Endothelial cell of umbilical vein (primary cell): ENCODE results near the gene TRPM3. TPM values are rescaled to one million over a fixed set of nuclear protein-coding genes. Genes with fewer than 3 reads are reported as not detected.

Experiments
- BruUV-seq: library from RNA; stranded (reverse); fragments of 400-500 nt; replicated peaks from 2 replicates; lab custom pipeline; 2021; lab: Mats Ljungman, UMichigan
- CTCF ChIA-PET: fragments of 300-600, 350-600 bp; sonication (Branson Sonifier 250); formaldehyde crosslinking; loops from one replicate; lab custom pipeline; 2021; ENCODE audit warnings: antibody characterized with exemption, inconsistent platforms; lab: Charles Lee
- POLR2A ChIA-PET: fragments of 300-600, 350-600 bp; sonication (Branson Sonifier 250); formaldehyde crosslinking; loops from one replicate; lab custom pipeline; 2021; ENCODE audit warnings: antibody characterized with exemption, inconsistent platforms; lab: Charles Lee
- DNase-seq: peaks from one replicate; pipeline ENCODE4 v3.0.0-alpha.2; 2011; ENCODE audit warnings: low read depth, low spot score
- FAIRE-seq: peaks from 2 replicates; lab custom pipeline; 2011; peaks lifted over from hg19 to GRCh38; lab: Jason Lieb, UNC
- H2AFZ ChIP-seq: 2 replicates; pipeline ENCODE4 v1.6.0; 2012; ENCODE audit warnings: low read depth, low read length, control low read depth, inconsistent platforms
- H3K27ac ChIP-seq: 2 replicates; pipeline ENCODE4 v1.5.1; 2011; ENCODE audit warnings: low read depth, mild to moderate bottlenecking, control low read depth, low read length, moderate library complexity; ENCODE audit not compliant: insufficient read depth
- H3K27me3 ChIP-seq, 2 experiments: 2 replicates each; pipeline versions ENCODE4 v1.6.0 to v1.6.1; 2011; ENCODE audit warnings: low read length in 2 of 2, mixed read lengths in 1 of 2; ENCODE audit not compliant: control insufficient read depth in 2 of 2, insufficient read depth in 2 of 2
- H3K36me3 ChIP-seq, 2 experiments: 2 replicates in 1 of 2; 3 replicates in 1 of 2; pipeline ENCODE4 v1.5.1; 2011; ENCODE audit warnings: low read length in 2 of 2, mild to moderate bottlenecking in 1 of 2, moderate library complexity in 1 of 2; ENCODE audit not compliant: control insufficient read depth in 2 of 2, insufficient read depth in 2 of 2; ENCODE audit errors: extremely low read depth in 1 of 2
- H3K4me1 ChIP-seq: 3 replicates; pipeline ENCODE4 v1.5.1; 2011; ENCODE audit warnings: mild to moderate bottlenecking, low read length; ENCODE audit not compliant: control insufficient read depth, insufficient read depth; ENCODE audit errors: extremely low read depth
- H3K4me2 ChIP-seq: 2 replicates; pipeline ENCODE4 v1.6.1; 2011; ENCODE audit warnings: low read length, control low read depth, mixed read lengths; ENCODE audit not compliant: insufficient read depth
- H3K4me3 ChIP-seq, 3 experiments: fragments of 200-600 bp in 1 of 3; sonication (generic), shearing (Covaris generic) in 1 of 3; replicated peaks in 1 of 3; 2 replicates each; pipeline ENCODE4 v1.5.1; 2011 to 2016; ENCODE audit warnings: control low read depth in 3 of 3, low read length in 3 of 3, mild to moderate bottlenecking in 2 of 3, inconsistent platforms in 1 of 3, low read depth in 1 of 3, moderate library complexity in 1 of 3; ENCODE audit not compliant: insufficient read depth in 1 of 3
- H3K79me2 ChIP-seq: 2 replicates; pipeline ENCODE4 v1.6.0; 2012; ENCODE audit warnings: low read length, inconsistent platforms; ENCODE audit not compliant: control insufficient read depth, insufficient read depth
- H3K9ac ChIP-seq: replicated peaks from 2 replicates; pipeline ENCODE3; 2011; ENCODE audit warnings: low read length, control low read depth; ENCODE audit not compliant: insufficient read depth; ENCODE audit errors: extremely low read depth
- H3K9me1 ChIP-seq: replicated peaks from 3 replicates; pipeline ENCODE4 v1.6.0; 2011; ENCODE audit warnings: mild to moderate bottlenecking, low read length; ENCODE audit not compliant: control insufficient read depth, insufficient read depth; ENCODE audit errors: extremely low read depth
- H3K9me3 ChIP-seq: replicated peaks from 2 replicates; pipeline ENCODE4 v1.5.1; 2012; ENCODE audit warnings: low read length, inconsistent platforms; ENCODE audit not compliant: control insufficient read depth, insufficient read depth
- H4K20me1 ChIP-seq: replicated peaks from 2 replicates; pipeline ENCODE3; 2011; ENCODE audit warnings: mild to moderate bottlenecking, low read length; ENCODE audit not compliant: control insufficient read depth, insufficient read depth; ENCODE audit errors: extremely low read depth
- CTCF ChIP-seq, 2 donors: IDR thresholded peaks; 1 replicate in 1 of 2; 2 replicates in 1 of 2; pipeline ENCODE4 v1.5.1; 2011; ENCODE audit warnings: low read length in 2 of 2, mild to moderate bottlenecking in 2 of 2, moderate library complexity in 2 of 2, control low read depth in 1 of 2, inconsistent platforms in 1 of 2, low read depth in 1 of 2; ENCODE audit not compliant: insufficient read depth in 1 of 2; ENCODE audit errors: extremely low read depth in 1 of 2
- EZH2 ChIP-seq: IDR thresholded peaks from 2 replicates; pipeline ENCODE4 v1.6.1; 2012; ENCODE audit warnings: borderline replicate concordance, low read depth, mild to moderate bottlenecking, moderate library complexity, low read length, inconsistent platforms; ENCODE audit not compliant: severe bottlenecking
- FOS ChIP-seq: IDR thresholded peaks from 2 replicates; pipeline ENCODE4 v1.6.1; 2011; ENCODE audit warnings: mild to moderate bottlenecking, low read length, moderate library complexity, borderline replicate concordance; ENCODE audit not compliant: insufficient read depth
- GATA2 ChIP-seq: IDR thresholded peaks from 2 replicates; pipeline ENCODE4 v1.7.0; 2011; ENCODE audit warnings: low read depth, mild to moderate bottlenecking, moderate library complexity, mixed read lengths, low read length; ENCODE audit not compliant: insufficient read length, insufficient read depth
- JUN ChIP-seq: IDR thresholded peaks from 2 replicates; pipeline ENCODE4 v1.6.1; 2011; ENCODE audit warnings: borderline replicate concordance, low read depth; ENCODE audit not compliant: insufficient read length, insufficient read depth
- MAX ChIP-seq: IDR thresholded peaks from 2 replicates; pipeline ENCODE4 v1.6.1; 2011; ENCODE audit not compliant: insufficient read depth, insufficient read length
- MYC ChIP-seq: IDR thresholded peaks from one replicate; pipeline ENCODE4 v1.6.1; 2011; ENCODE audit warnings: mild to moderate bottlenecking, low read depth, low read length
- POLR2A ChIP-seq: IDR thresholded peaks from 2 replicates; pipeline ENCODE4 v1.6.1; 2012; ENCODE audit warnings: low read depth, mild to moderate bottlenecking, control low read depth, low read length
- POLR2AphosphoS5 ChIP-seq: IDR thresholded peaks from 2 replicates; pipeline ENCODE4 v1.6.1; 2012; ENCODE audit warnings: low read depth, mild to moderate bottlenecking, control low read depth, low read length, moderate library complexity; ENCODE audit not compliant: insufficient read depth
- dilution Hi-C: fragments of 300-500 bp; cut with MboI; formaldehyde crosslinking; loops from one replicate; pipeline ENCODE4 v1.15.0; 2019; ENCODE audit warnings: low sequenced_read_pairs; ENCODE audit not compliant: extremely low pct_ligation_motif_present
- intact Hi-C: fragments of 100-400 bp; cut with micrococcal nuclease; formaldehyde crosslinking; loops from one replicate; pipeline ENCODE4 v1.10.0; 2022
- polyA plus RNA-seq, 4 experiments: library from polyadenylated mRNA; depleted of rRNA in 3 of 4; stranded (reverse) in 3 of 4; unstranded in 1 of 4; fragments of >200 nt; gene quantifications; 2 replicates each; pipeline versions ENCODE4 v1.2.1 to v1.2.3, GENCODE V29; 2011 to 2012; ENCODE audit warnings: missing spikeins in 1 of 4
- total RNA-seq: library from RNA; stranded (reverse); gene quantifications from 2 replicates; pipeline ENCODE4 v1.2.3, GENCODE V29; 2021

TRPM3 gene
- total and polyA plus RNA-seq, 2 donors (not counting 3 experiments of a cell fraction or from before 2014, with no cell fraction given) = 0.17 to 0.33 TPM

GRCh38 chr9:70677055-70677735 lies 444.2 kb downstream of the TRPM3 start:
- H3K9ac ChIP-seq = no peak overlapping the region
- H3K4me2 ChIP-seq = no peak overlapping the region
- no peak overlapping the region for H3K27ac ChIP-seq
- H3K4me3 ChIP-seq = no peak overlapping the region
- no peaks in the 10 kb centered on the region for H3K79me2 ChIP-seq
- ChIA-PET POLR2A (no interaction called here), CTCF (no interaction called here)
- intact Hi-C loops (no loop called here), dilution Hi-C loops (no loop called here)
- H3K9me1 ChIP-seq = no peaks in the 10 kb centered on the region
- H3K36me3 ChIP-seq = no peaks in the 10 kb centered on the region
- TF ChIP-seq MYC (no peak), GATA2 (no peak), POLR2A (no peak), POLR2AphosphoS5 (no peak), JUN (no peak), CTCF (IDR thresholded peaks at IDR 0.05; ENCODE audit: extremely low read depth in 1 of 2, insufficient read depth in 1 of 2, low read depth in 1 of 2, low read length in 2 of 2) (no peak), EZH2 (no peak), MAX (no peak), FOS (no peak)
- no peaks in the 10 kb centered on the region for H3K4me1 ChIP-seq
- no peaks in the 10 kb centered on the region for H4K20me1 ChIP-seq
- no peaks in the 10 kb centered on the region for H3K9me3 ChIP-seq
- no peaks in the 10 kb centered on the region for H3K27me3 ChIP-seq
- FAIRE-seq = no peak
- H2AFZ ChIP-seq = no peak overlapping the region
- no TSS peak for BruUV-seq
- no peak for DNase-seq
